H1 (cell line): ENCODE measurements around the gene PIAS4. TPM values are rescaled to one million over a fixed set of nuclear protein-coding genes. Genes with fewer than 3 reads are reported as not detected.

Experiments used
- CTBP2 ChIP-seq: IDR thresholded peaks from 2 replicates; pipeline ENCODE4 v1.7.0; 2011; ENCODE audit warnings: borderline replicate concordance, mild to moderate bottlenecking, moderate library complexity, mixed read lengths, low read length; ENCODE audit not compliant: insufficient read depth, insufficient read length
- JUN ChIP-seq: IDR thresholded peaks from 2 replicates; pipeline ENCODE4 v1.6.1; 2011; ENCODE audit warnings: low read depth, mild to moderate bottlenecking, improper control_type of control experiment, low read length
- POU5F1 ChIP-seq: IDR thresholded peaks from 2 replicates; pipeline ENCODE4 v1.6.1; 2011; ENCODE audit warnings: low read depth, mild to moderate bottlenecking, low read length, moderate library complexity
- TAF7 ChIP-seq: optimal IDR thresholded peaks from 2 replicates; pipeline ENCODE3; 2011; ENCODE audit warnings: low read depth, mild to moderate bottlenecking, inconsistent platforms, low read length, moderate library complexity, borderline replicate concordance
- polyA plus RNA-seq, 7 experiments: library from polyadenylated mRNA; depleted of rRNA in 3 of 7; stranded (reverse) in 5 of 7; unstranded in 2 of 7; fragments of >200 nt in 5 of 7; fragments of 200-250 nt in 2 of 7; gene quantifications; 1 replicate in 5 of 7; 2 replicates in 1 of 7; 4 replicates in 1 of 7; pipeline versions ENCODE4 v1.2.1 to v1.2.3, GENCODE V29; 2011 to 2013; ENCODE audit warnings: missing spikeins in 2 of 7, mixed read lengths in 2 of 7
- total RNA-seq: library from RNA; stranded (reverse); fragmentation: NEBNext Ultra II Directional; extraction: Animal tissue kit (Norgen Biotek cat#: 25700); gene quantifications from 2 replicates; pipeline ENCODE4 v1.2.1, GENCODE V29; 2021
- TF ChIP-seq, protein P1 (sequence below): IDR thresholded peaks from 2 replicates; pipeline ENCODE4 v1.6.1; 2012; ENCODE audit warnings: inconsistent platforms
- TF ChIP-seq, protein P2 (sequence below), 3 experiments: IDR thresholded peaks; 1 replicate in 2 of 3; 2 replicates in 1 of 3; pipeline versions ENCODE4 v1.5.1 to v1.6.1; 2011; ENCODE audit warnings: low read length in 3 of 3, mild to moderate bottlenecking in 3 of 3, inconsistent platforms in 2 of 3, low read depth in 1 of 3, moderate library complexity in 1 of 3; ENCODE audit not compliant: insufficient read depth in 1 of 3; ENCODE audit errors: control extremely low read depth in 1 of 3

PIAS4 gene
- total and polyA plus RNA-seq, 2 of the 8 experiments (the other 6 are each of a cell fraction or from before 2014, with no cell fraction given): 30.2 to 51.4 TPM

DNA sequence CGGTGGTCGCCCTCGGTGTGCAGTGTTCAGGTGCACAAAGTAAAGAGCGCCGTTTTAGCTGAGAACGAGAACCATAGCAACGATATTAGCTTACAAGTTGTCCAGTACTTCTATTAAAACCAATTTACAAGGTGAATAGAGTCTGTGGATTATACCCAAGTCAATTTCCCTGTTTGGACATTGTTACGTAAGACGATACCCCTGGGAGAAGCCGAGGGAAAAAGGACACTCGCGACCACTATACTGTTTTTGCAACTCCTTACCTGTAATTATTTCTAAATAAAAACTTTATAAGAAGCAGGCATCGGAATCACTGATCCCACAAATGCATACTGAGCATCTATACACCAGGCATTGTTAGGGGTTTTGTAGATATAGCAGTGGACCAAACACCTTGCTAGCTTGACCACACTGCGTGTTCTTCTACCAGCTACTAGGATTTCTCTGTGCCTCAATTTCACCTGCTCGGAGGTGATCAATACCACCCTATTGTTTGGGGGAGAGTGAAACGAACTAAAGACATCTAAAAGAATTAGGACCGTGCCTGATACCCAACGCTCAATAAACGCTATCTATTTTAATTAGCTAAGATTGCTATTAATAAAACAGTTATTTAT is 21.8 kb upstream of the PIAS4 start (continued):
- TF ChIP-seq, protein P1, sequence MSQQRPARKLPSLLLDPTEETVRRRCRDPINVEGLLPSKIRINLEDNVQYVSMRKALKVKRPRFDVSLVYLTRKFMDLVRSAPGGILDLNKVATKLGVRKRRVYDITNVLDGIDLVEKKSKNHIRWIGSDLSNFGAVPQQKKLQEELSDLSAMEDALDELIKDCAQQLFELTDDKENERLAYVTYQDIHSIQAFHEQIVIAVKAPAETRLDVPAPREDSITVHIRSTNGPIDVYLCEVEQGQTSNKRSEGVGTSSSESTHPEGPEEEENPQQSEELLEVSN: no peak
- TF ChIP-seq CTBP2 (no peak), TAF7 (no peak), POU5F1 (no peak), JUN (no peak)
- TF ChIP-seq, protein P2, sequence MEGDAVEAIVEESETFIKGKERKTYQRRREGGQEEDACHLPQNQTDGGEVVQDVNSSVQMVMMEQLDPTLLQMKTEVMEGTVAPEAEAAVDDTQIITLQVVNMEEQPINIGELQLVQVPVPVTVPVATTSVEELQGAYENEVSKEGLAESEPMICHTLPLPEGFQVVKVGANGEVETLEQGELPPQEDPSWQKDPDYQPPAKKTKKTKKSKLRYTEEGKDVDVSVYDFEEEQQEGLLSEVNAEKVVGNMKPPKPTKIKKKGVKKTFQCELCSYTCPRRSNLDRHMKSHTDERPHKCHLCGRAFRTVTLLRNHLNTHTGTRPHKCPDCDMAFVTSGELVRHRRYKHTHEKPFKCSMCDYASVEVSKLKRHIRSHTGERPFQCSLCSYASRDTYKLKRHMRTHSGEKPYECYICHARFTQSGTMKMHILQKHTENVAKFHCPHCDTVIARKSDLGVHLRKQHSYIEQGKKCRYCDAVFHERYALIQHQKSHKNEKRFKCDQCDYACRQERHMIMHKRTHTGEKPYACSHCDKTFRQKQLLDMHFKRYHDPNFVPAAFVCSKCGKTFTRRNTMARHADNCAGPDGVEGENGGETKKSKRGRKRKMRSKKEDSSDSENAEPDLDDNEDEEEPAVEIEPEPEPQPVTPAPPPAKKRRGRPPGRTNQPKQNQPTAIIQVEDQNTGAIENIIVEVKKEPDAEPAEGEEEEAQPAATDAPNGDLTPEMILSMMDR (IDR thresholded peaks at IDR 0.05; ENCODE audit: control extremely low read depth in 1 of 3, insufficient read depth in 1 of 3, low read depth in 1 of 3, low read length in 3 of 3): no peak
- TF ChIP-seq, all 59 proteins: peak for 0
